IPS-18a (cell line): ENCODE measurements around the gene ZFP91.

ENCODE experiments used
- H3K27ac ChIP-seq: one replicate; pipeline ENCODE4 v1.5.1; 2013; ENCODE audit warnings: low read length
- H3K27me3 ChIP-seq: one replicate; pipeline ENCODE4 v1.6.1; 2013; ENCODE audit warnings: mild to moderate bottlenecking, low read length; ENCODE audit not compliant: control insufficient read depth, insufficient read depth
- H3K36me3 ChIP-seq: one replicate; pipeline ENCODE4 v1.6.1; 2013; ENCODE audit warnings: low read depth, low read length; ENCODE audit not compliant: control insufficient read depth
- H3K4me1 ChIP-seq: one replicate; pipeline ENCODE4 v1.6.1; 2013; ENCODE audit warnings: low read depth, low read length; ENCODE audit not compliant: control insufficient read depth
- H3K4me3 ChIP-seq: one replicate; pipeline ENCODE4 v1.5.1; 2013; ENCODE audit warnings: low read length
- H3K9ac ChIP-seq: one replicate; pipeline ENCODE4 v1.6.1; 2013; ENCODE audit warnings: mild to moderate bottlenecking, low read length, moderate library complexity
- H3K9me3 ChIP-seq: one replicate; pipeline ENCODE4 v1.6.1; 2013; ENCODE audit warnings: low read depth, low read length; ENCODE audit not compliant: control insufficient read depth

The ZFP91 gene

GRCh38 chr11:58616594-58616993 lies 37.7 kb downstream of the ZFP91 start:
- Histone ChIP-seq H3K4me3 (no peak overlapping the region), H3K27me3 (no peaks in the 10 kb centered on the region), H3K9me3 (no peaks in the 10 kb centered on the region), H3K36me3 (peaks cover 95% of the 10 kb centered on the region), H3K27ac (no peak overlapping the region), H3K4me1 (no peaks in the 10 kb centered on the region), H3K9ac (no peak overlapping the region)

GRCh38 chr11:58617976-58618557 lies 39.2 kb downstream of the ZFP91 start:
- Histone ChIP-seq H3K27me3 (no peaks in the 10 kb centered on the region), H3K9ac (no peak overlapping the region), H3K27ac (no peak overlapping the region), H3K4me1 (no peaks in the 10 kb centered on the region), H3K36me3 (peaks cover 89% of the 10 kb centered on the region), H3K9me3 (no peaks in the 10 kb centered on the region), H3K4me3 (no peak overlapping the region)

- H3K9ac ChIP-seq: no peak overlapping the region
- H3K36me3 ChIP-seq: peaks cover 83% of the 10 kb centered on the region
- H3K27me3 ChIP-seq: no peaks in the 10 kb centered on the region
- no peak overlapping the region for H3K27ac ChIP-seq
- H3K9me3 ChIP-seq: no peaks in the 10 kb centered on the region
- no peaks in the 10 kb centered on the region for H3K4me1 ChIP-seq
- no peak overlapping the region for H3K4me3 ChIP-seq
These were observed 42.9 kb downstream of the ZFP91 start for GRCh38 chr11:58621586-58622262.

GRCh38 chr11:58622344-58622743 lies 43.5 kb downstream of the ZFP91 start, which contains the start of gene CNTF:
TSS of gene CNTF (plus strand) at chr11:58622665. CDS start at chr11:58622753, 88 bp downstream.
- Histone ChIP-seq H3K27ac (no peak within 1 kb of the TSS), H3K9ac (no peak within 1 kb of the TSS), H3K4me3 (no peak within 1 kb of the TSS), H3K27me3 (no peaks in the 10 kb centered on the region), H3K36me3 (peaks cover 81% of the 10 kb centered on the region), H3K4me1 (no peaks in the 10 kb centered on the region), H3K9me3 (no peaks in the 10 kb centered on the region)

GRCh38 chr11:58625086-58625485 lies 46.2 kb downstream of the ZFP91 start:
- H3K9me3 ChIP-seq: no peaks in the 10 kb centered on the region
- H3K27me3 ChIP-seq: no peaks in the 10 kb centered on the region
- H3K4me1 ChIP-seq: no peaks in the 10 kb centered on the region
- H3K9ac ChIP-seq: no peak overlapping the region
- H3K4me3 ChIP-seq: no peak overlapping the region
- H3K27ac ChIP-seq: no peak overlapping the region
- peaks cover 56% of the 10 kb centered on the region for H3K36me3 ChIP-seq

GRCh38 chr11:58625826-58626460 lies 47.1 kb downstream of the ZFP91 start:
- Histone ChIP-seq H3K9me3 (no peaks in the 10 kb centered on the region), H3K4me3 (no peak overlapping the region), H3K27ac (no peak overlapping the region), H3K27me3 (no peaks in the 10 kb centered on the region), H3K36me3 (peaks cover 50% of the 10 kb centered on the region), H3K4me1 (no peaks in the 10 kb centered on the region), H3K9ac (no peak overlapping the region)

GRCh38 chr11:58626934-58627483 lies 48.1 kb downstream of the ZFP91 start:
- no peak overlapping the region for H3K9ac ChIP-seq
- no peaks in the 10 kb centered on the region for H3K27me3 ChIP-seq
- peaks cover 43% of the 10 kb centered on the region for H3K36me3 ChIP-seq
- no peaks in the 10 kb centered on the region for H3K4me1 ChIP-seq
- no peak overlapping the region for H3K27ac ChIP-seq
- H3K4me3 ChIP-seq: no peak overlapping the region
- no peaks in the 10 kb centered on the region for H3K9me3 ChIP-seq

- H3K27ac ChIP-seq: no peak overlapping the region
- no peak overlapping the region for H3K9ac ChIP-seq
- H3K4me1 ChIP-seq: peaks cover 4% of the 10 kb centered on the region
- H3K27me3 ChIP-seq: no peaks in the 10 kb centered on the region
- no peak overlapping the region for H3K4me3 ChIP-seq
- no peaks in the 10 kb centered on the region for H3K9me3 ChIP-seq
- H3K36me3 ChIP-seq: peaks cover 32% of the 10 kb centered on the region
These were observed 49.6 kb downstream of the ZFP91 start for GRCh38 chr11:58628446-58628845.

GRCh38 chr11:58629857-58630256 lies 51.0 kb downstream of the ZFP91 start:
- peaks cover 4% of the 10 kb centered on the region for H3K4me1 ChIP-seq
- no peaks in the 10 kb centered on the region for H3K9me3 ChIP-seq
- peaks cover 18% of the 10 kb centered on the region for H3K36me3 ChIP-seq
- H3K9ac ChIP-seq: no peak overlapping the region
- no peak overlapping the region for H3K4me3 ChIP-seq
- H3K27me3 ChIP-seq: no peaks in the 10 kb centered on the region
- no peak overlapping the region for H3K27ac ChIP-seq

GRCh38 chr11:58631378-58631777 lies 52.5 kb downstream of the ZFP91 start:
- no peak overlapping the region for H3K9ac ChIP-seq
- H3K27ac ChIP-seq: no peak overlapping the region
- peaks cover 6% of the 10 kb centered on the region for H3K36me3 ChIP-seq
- no peak overlapping the region for H3K4me3 ChIP-seq
- no peaks in the 10 kb centered on the region for H3K9me3 ChIP-seq
- peaks cover 4% of the 10 kb centered on the region for H3K4me1 ChIP-seq
- no peaks in the 10 kb centered on the region for H3K27me3 ChIP-seq

- Histone ChIP-seq H3K27me3 (no peaks in the 10 kb centered on the region), H3K9me3 (no peaks in the 10 kb centered on the region), H3K36me3 (no peaks in the 10 kb centered on the region), H3K9ac (no peak overlapping the region), H3K4me3 (no peak overlapping the region), H3K27ac (no peak overlapping the region), H3K4me1 (peaks cover 4% of the 10 kb centered on the region)
These were observed 53.6 kb downstream of the ZFP91 start for GRCh38 chr11:58632510-58632909.
